ENCODE measurements around the gene LINC00632. TPM values are rescaled to one million over a fixed set of nuclear protein-coding genes. Genes with fewer than 3 reads are reported as not detected.

Gene LINC00632
- total RNA-seq, 2 experiments from 2014 or later, result not detected

DNA sequence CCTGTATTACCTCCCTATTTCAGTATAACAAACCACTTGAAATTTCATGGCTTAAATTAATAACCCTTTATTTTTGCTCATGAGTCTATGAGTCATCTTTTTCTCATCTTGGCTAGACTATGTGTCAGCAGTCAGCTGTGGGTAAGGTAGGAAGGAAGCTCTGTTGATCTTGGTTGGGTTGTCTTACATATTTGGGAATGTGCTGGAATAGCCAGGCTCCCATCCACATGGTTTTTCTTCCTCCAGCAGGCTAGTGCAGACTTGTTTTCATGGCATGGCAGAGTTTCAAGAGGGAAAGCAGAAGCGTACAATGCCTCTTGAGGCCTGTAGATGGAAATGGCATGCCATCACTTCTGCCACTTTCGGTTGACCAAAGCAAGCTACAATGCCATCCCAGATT lies 89.7 kb downstream of the LINC00632 start:
- ATAC-seq (ENCODE audit: low read depth) (no peak), DNase-seq (no peak)
- POLR2A ChIA-PET, result no interaction called here
- no peak overlapping the region for H3K4me3 Mint-ChIP-seq
- H3K27me3 Mint-ChIP-seq, result no peaks in the 10 kb centered on the region
- H3K4me1 Mint-ChIP-seq, result no peaks in the 10 kb centered on the region
- H3K9me3 Mint-ChIP-seq, result no peaks in the 10 kb centered on the region
- no peaks in the 10 kb centered on the region for H3K36me3 Mint-ChIP-seq
- H3K27ac Mint-ChIP-seq, result no peak overlapping the region

DNA sequence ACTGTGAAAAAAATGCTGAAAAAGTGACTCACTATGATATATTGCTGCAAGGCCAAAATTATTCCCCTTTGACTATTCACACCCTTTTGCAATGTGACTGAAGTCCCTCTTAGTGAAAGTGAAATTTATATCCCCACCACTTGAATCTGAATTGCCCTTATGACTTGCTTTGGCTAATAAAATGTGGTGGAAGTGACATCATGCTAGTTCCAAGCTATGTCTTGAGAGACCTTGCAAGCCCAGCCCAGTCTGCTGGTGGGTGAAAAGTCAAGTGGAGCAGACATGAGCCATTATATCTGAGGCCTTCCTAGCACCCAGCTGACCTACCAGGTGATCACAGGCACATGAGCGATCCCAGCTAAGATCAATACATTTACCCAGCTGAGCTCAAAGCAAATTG lies 94.7 kb downstream of the LINC00632 start:
- H3K9me3 Mint-ChIP-seq, result no peaks in the 10 kb centered on the region
- H3K4me3 Mint-ChIP-seq, result no peak overlapping the region
- ATAC-seq (ENCODE audit: low read depth) (no peak), DNase-seq (no peak)
- H3K4me1 Mint-ChIP-seq, result no peaks in the 10 kb centered on the region
- H3K27me3 Mint-ChIP-seq, result no peaks in the 10 kb centered on the region
- H3K27ac Mint-ChIP-seq, result no peak overlapping the region
- no peaks in the 10 kb centered on the region for H3K36me3 Mint-ChIP-seq
- POLR2A ChIA-PET, result no interaction called here

DNA sequence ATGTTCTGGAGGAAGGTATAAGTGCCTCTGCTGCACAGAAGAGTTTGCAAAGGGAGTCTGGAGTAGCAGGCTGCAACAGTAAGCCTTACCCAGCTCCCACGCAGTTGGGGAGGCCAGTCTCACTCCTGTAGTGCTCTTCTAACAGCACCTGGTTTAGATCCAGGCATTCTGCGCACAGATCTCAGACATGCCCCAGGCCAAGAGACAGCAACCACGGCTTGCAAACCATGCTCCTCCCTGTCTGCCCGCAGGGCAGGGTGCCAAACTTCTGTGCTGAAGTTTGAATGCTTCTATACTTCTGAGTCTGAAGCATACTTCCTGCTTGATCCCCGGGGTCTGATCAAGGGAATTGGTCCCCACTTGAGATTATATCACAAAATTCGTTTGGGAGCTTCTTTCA lies 106.3 kb downstream of the LINC00632 start:
- H3K27ac Mint-ChIP-seq, result no peak overlapping the region
- H3K9me3 Mint-ChIP-seq, result peaks cover 3% of the 10 kb centered on the region
- H3K36me3 Mint-ChIP-seq, result no peaks in the 10 kb centered on the region
- H3K4me1 Mint-ChIP-seq, result no peaks in the 10 kb centered on the region
- no peak for DNase-seq
- H3K4me3 Mint-ChIP-seq, result no peak overlapping the region
- POLR2A ChIA-PET, result no interaction called here
- H3K27me3 Mint-ChIP-seq, result no peaks in the 10 kb centered on the region
- no peak for ATAC-seq (ENCODE audit: low read depth)

DNA sequence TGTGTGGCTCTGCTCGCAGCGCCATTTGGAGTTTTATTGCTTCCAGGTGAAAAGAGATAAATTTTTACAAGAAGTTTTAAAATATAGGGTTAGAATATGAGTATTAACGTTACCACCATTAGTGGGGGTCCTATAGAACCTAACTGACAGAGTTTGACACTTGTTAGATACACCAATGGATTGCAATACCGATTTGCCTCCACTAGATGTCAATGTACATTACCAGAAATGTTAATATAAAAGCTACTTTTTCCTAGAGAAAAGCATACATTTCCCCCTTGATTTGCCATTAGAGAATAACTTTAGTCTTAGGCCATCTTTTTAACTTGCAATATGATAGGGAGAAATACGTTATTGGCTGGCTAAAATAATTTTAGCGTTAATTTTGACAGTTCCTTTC lies 108.4 kb downstream of the LINC00632 start:
- POLR2A ChIA-PET, result no interaction called here
- H3K36me3 Mint-ChIP-seq, result no peaks in the 10 kb centered on the region
- no peaks in the 10 kb centered on the region for H3K4me1 Mint-ChIP-seq
- no peak for DNase-seq
- H3K4me3 Mint-ChIP-seq, result no peak overlapping the region
- H3K9me3 Mint-ChIP-seq, result no peaks in the 10 kb centered on the region
- ATAC-seq (ENCODE audit: low read depth), result no peak
- no peaks in the 10 kb centered on the region for H3K27me3 Mint-ChIP-seq
- H3K27ac Mint-ChIP-seq, result no peak overlapping the region

DNA sequence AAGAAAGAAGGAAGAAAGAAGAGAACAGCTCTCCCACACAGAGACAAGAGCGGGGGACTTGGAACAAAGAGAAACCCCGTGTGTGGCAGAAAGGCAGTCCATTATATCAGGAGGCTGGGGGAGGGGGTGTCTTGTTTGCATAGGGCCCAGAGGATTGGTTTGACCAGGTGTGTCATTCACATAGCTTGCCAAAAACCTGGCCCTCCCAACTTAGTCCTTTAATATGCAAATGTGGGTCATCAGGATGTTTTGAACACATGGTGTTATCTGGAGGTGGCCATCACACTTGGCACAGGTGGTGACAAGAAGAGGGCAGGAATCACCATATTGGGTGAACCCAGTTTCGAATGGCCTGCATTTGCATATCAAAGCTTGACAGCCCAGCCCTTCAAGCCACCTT lies 111.7 kb downstream of the LINC00632 start:
- Mint-ChIP-seq H3K4me1 (no peaks in the 10 kb centered on the region), H3K4me3 (no peak overlapping the region), H3K27ac (no peak overlapping the region), H3K27me3 (no peaks in the 10 kb centered on the region), H3K36me3 (no peaks in the 10 kb centered on the region), H3K9me3 (no peaks in the 10 kb centered on the region)
- no peak for DNase-seq
- ATAC-seq (ENCODE audit: low read depth), result no peak
- POLR2A ChIA-PET, result no interaction called here

DNA sequence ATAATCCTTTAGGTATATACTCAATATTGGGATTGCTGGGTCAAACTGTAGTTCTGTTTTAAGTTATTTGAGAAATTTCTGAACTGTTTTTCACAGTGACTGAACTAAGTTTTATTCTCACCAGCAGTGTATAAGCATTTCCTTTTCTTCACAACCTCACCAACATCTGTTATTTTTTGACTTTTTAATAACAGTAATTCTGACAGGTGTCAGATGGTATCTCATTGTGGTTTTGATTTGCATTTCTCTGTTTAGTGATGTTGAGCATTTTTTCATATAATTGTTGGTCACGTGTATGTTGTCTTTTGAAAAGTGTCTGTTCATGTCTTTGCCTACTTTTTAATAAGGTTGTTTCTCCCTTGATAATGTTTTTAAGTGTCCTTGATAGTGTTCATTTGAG lies 112.6 kb downstream of the LINC00632 start:
- no peaks in the 10 kb centered on the region for H3K36me3 Mint-ChIP-seq
- no peaks in the 10 kb centered on the region for H3K27me3 Mint-ChIP-seq
- no peaks in the 10 kb centered on the region for H3K9me3 Mint-ChIP-seq
- H3K4me1 Mint-ChIP-seq, result no peaks in the 10 kb centered on the region
- no peak for DNase-seq
- ATAC-seq (ENCODE audit: low read depth), result no peak
- POLR2A ChIA-PET, result no interaction called here
- no peak overlapping the region for H3K27ac Mint-ChIP-seq
- H3K4me3 Mint-ChIP-seq, result no peak overlapping the region

DNA sequence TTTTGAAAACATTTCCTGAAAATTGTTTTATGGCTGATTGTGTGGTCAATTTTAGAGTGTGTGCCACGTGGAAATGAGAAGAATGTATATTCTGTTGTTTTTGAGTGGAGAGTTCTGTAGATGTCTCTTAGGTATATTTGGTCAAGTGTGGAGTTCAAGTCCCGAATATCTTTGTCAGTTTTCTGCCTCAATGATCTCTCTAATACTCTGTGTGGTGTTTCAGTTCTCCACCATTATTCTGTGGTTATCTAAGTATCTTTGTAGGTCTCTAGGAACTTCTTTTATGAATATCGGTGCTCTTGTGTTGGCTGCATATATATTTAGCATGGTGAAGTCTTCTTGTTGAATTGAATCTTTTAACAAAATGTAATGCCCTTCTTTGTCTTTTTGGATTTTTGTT lies 113.3 kb downstream of the LINC00632 start:
- H3K4me1 Mint-ChIP-seq, result no peaks in the 10 kb centered on the region
- POLR2A ChIA-PET, result no interaction called here
- H3K9me3 Mint-ChIP-seq, result no peaks in the 10 kb centered on the region

DNA sequence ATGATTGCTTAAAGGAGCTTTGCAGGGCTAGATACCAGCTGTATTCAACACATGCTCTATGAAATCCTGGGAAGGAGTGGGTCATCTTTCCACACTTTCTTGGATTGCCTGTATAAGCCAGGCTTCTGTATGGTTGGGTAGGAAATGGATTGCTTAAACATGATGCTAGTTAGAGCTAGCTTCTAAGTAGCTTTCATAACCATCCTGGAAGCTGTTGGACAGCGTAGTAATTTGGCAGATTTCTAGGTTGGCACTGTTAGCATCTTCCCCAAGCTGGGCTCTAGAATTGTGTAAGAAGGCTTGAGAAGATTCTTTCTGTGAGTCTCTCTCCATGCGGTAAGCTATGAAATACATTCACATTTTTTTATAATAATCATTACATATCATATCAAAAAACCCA lies 127.3 kb downstream of the LINC00632 start:
- POLR2A ChIA-PET, result no interaction called here

More for the DNA sequence above, 113.3 kb downstream of the LINC00632 start:
- Mint-ChIP-seq H3K4me3 (no peak overlapping the region), H3K27me3 (no peaks in the 10 kb centered on the region), H3K27ac (no peak overlapping the region), H3K36me3 (no peaks in the 10 kb centered on the region)
- no peak for DNase-seq
- ATAC-seq (ENCODE audit: low read depth), result no peak

More for the DNA sequence above, 127.3 kb downstream of the LINC00632 start:
- no peaks in the 10 kb centered on the region for H3K27me3 Mint-ChIP-seq
- H3K9me3 Mint-ChIP-seq, result peaks cover 3% of the 10 kb centered on the region
- H3K4me3 Mint-ChIP-seq, result no peak overlapping the region
- H3K36me3 Mint-ChIP-seq, result no peaks in the 10 kb centered on the region
- ATAC-seq (ENCODE audit: low read depth) (no peak), DNase-seq (no peak)
- H3K27ac Mint-ChIP-seq, result no peak overlapping the region
- no peaks in the 10 kb centered on the region for H3K4me1 Mint-ChIP-seq

Other genes starting within 250 kb of the LINC00632 start
- not detected for gene SOX3, start 204.7 kb upstream of the LINC00632 start, total RNA-seq

All from activated naive CD8-positive, alpha-beta T cell treated with anti-CD3 and anti-CD28 coated beads, Interleukin-2, amount 10 ng/mL, durations not matched to agents 7 days and 5 days (primary cell).